ENCODE results near the gene ARHGEF16. TPM values are rescaled to one million over a fixed set of nuclear protein-coding genes. Genes with fewer than 3 reads are reported as not detected.

ARHGEF16 gene
- total RNA-seq, 3 donors from 2014 or later: 0.80 to 16.2 (median 15.1) TPM

DNA sequence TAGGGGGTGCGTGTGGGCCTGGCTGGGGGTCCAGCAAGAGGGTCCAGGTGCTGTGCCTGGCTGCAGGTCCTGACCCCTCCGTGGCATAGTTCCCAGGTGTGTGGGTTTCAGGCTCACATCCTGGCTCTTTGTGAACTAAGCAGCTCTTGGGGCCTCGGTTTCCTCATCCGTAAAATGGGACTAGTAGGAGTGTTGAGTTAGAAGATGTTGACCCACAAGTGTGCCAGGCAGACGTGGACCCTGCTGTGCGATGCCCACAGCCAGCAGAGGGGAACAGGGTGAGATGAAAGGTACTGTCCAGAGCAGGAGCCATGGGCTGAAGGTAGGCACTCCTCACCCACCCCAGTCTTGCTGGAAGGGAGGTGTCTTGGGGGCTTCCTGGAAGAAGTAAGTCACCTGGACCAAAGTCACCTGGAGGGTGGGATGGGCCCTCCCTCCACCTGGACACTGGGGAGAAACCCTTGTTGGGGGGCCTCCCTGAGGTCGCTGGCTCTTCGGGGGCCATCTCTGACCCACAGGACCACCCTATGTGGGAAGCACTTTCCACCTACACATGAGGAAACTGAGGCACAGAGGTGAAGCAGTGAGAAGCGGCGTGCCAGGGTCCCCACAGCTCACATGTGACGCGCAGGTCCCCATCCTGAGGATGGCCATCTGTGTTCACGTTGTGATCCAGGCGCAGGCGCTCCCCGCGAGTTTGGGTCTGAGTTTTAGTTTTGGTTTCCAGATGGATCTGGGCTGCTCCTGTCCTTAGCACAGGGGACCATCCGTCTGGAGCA, 1.4 kb downstream of the ARHGEF16 start:
- Histone ChIP-seq H3K9me3 (no peaks in the 10 kb centered on the region), H3K36me3 (no peaks in the 10 kb centered on the region), H3K4me1 (peaks cover 0 to 11% of the 10 kb centered on the region in 2 donors), H3K27me3 (peaks cover 0 to 19% of the 10 kb centered on the region in 2 donors), H3K27ac (peak overlapping the region in 1 of 2 donors; percentile 61), H3K4me3 (no peak overlapping the region)
- DNase-seq (ENCODE audit: low spot score in 2 of 2): no peak
- intact Hi-C loops (cut with DNase I; ENCODE audit: low total_unique reads): no loop called here
- no peak for TF ChIP-seq POLR2A (IDR thresholded peaks at IDR 0.05)
- TF ChIP-seq POLR2AphosphoS5 (IDR thresholded peaks at IDR 0.05): no peak
- TF ChIP-seq, protein P1, sequence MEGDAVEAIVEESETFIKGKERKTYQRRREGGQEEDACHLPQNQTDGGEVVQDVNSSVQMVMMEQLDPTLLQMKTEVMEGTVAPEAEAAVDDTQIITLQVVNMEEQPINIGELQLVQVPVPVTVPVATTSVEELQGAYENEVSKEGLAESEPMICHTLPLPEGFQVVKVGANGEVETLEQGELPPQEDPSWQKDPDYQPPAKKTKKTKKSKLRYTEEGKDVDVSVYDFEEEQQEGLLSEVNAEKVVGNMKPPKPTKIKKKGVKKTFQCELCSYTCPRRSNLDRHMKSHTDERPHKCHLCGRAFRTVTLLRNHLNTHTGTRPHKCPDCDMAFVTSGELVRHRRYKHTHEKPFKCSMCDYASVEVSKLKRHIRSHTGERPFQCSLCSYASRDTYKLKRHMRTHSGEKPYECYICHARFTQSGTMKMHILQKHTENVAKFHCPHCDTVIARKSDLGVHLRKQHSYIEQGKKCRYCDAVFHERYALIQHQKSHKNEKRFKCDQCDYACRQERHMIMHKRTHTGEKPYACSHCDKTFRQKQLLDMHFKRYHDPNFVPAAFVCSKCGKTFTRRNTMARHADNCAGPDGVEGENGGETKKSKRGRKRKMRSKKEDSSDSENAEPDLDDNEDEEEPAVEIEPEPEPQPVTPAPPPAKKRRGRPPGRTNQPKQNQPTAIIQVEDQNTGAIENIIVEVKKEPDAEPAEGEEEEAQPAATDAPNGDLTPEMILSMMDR (IDR thresholded peaks at IDR 0.05): no peak

DNA sequence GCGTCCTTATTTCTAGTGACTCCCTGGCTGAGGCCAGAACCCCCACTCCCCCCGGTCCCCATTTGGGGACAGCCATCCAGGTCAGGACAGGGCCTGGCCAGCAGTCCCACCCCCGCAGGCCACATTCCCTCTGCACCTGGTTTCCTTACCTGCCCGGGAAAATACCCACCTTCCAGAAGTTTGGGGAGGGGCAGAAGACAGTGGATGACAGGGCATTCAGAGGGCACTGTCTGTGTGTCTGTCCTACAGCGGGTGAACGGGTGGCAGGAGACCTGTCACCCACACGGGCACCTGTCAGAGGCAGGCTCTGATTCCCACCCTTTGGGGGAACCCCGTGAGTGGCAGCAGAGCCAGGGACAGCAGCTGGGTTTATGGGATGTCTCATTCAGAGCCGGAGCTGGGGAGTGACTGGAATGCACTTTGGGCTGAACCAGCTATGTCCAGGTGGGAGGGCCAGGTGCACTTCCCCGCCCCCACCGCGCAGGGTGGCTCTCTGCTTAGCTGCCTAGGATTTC, 2.0 kb downstream of the ARHGEF16 start:
- H3K4me3 ChIP-seq: no peak overlapping the region
- peaks cover 0 to 15% of the 10 kb centered on the region in 2 donors for H3K27me3 ChIP-seq
- TF ChIP-seq, protein P1 (IDR thresholded peaks at IDR 0.05): no peak
- TF ChIP-seq POLR2AphosphoS5 (IDR thresholded peaks at IDR 0.05): no peak
- no peak for TF ChIP-seq POLR2A (IDR thresholded peaks at IDR 0.05)
- H3K27ac ChIP-seq: peak overlapping the region in 1 of 2 donors; percentile 55
- no peaks in the 10 kb centered on the region for H3K36me3 ChIP-seq
- intact Hi-C loops (cut with DNase I; ENCODE audit: low total_unique reads): no loop called here
- DNase-seq (ENCODE audit: low spot score in 2 of 2): no peak
- no peaks in the 10 kb centered on the region for H3K9me3 ChIP-seq
- peaks cover 0 to 11% of the 10 kb centered on the region in 2 donors for H3K4me1 ChIP-seq

DNA sequence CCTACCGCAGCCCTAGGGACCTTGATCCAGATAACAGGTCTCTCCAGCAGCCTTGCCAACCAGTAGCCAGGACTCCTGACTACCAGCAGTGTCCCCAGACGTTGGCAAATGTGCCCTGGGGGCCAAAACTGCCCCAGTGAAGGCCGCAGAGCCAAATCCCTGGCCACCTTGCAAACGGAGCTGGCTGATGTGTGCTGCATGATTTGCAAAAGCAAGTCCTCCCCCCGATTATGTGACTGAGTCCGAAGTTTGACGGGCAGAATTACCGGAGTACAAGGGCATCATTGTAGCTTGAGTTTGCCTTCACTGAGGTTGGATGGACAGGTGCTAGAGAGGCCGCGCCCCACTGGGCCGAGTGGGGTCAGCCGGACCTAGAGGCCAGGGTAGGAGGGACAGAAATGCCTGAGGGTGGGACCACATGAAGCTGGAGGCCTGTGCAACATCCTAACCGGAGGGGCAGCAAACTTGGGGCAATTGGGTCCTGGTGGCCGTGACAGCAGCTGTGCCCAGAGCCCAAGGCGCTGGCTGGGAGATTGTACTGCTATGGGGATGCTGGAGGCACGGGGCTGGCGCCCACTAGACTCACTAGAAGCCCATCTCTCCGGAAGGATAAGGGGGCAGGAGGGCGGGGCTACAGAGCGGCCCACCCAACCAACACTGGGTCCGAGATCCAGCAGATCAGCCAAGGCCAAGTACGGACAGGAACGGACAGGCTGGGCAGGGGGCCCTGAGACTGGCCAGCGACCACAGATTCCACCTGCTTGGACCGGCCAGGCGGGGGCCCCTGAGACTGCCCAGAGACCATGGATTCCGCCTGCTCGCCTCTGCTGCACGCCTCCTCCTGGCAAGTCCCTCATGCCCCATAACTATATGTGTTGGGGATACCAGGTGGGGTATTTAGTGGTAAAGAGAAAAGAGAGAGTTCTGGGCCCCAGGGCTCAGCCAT, 2.8 kb downstream of the ARHGEF16 start:
- intact Hi-C loops (cut with DNase I; ENCODE audit: low total_unique reads): no loop called here
- no peaks in the 10 kb centered on the region for H3K9me3 ChIP-seq
- peak overlapping the region; percentile 40 to 55 for H3K27ac ChIP-seq
- peaks cover 0 to 11% of the 10 kb centered on the region in 2 donors for H3K4me1 ChIP-seq
- TF ChIP-seq, protein P1 (IDR thresholded peaks at IDR 0.05): no peak
- no peak for TF ChIP-seq POLR2AphosphoS5 (IDR thresholded peaks at IDR 0.05)
- TF ChIP-seq POLR2A (IDR thresholded peaks at IDR 0.05): no peak
- no peaks in the 10 kb centered on the region for H3K36me3 ChIP-seq
- peaks cover 0 to 7% of the 10 kb centered on the region in 2 donors for H3K27me3 ChIP-seq
- no peak overlapping the region for H3K4me3 ChIP-seq
- no peak for DNase-seq (ENCODE audit: low spot score in 2 of 2)

DNA sequence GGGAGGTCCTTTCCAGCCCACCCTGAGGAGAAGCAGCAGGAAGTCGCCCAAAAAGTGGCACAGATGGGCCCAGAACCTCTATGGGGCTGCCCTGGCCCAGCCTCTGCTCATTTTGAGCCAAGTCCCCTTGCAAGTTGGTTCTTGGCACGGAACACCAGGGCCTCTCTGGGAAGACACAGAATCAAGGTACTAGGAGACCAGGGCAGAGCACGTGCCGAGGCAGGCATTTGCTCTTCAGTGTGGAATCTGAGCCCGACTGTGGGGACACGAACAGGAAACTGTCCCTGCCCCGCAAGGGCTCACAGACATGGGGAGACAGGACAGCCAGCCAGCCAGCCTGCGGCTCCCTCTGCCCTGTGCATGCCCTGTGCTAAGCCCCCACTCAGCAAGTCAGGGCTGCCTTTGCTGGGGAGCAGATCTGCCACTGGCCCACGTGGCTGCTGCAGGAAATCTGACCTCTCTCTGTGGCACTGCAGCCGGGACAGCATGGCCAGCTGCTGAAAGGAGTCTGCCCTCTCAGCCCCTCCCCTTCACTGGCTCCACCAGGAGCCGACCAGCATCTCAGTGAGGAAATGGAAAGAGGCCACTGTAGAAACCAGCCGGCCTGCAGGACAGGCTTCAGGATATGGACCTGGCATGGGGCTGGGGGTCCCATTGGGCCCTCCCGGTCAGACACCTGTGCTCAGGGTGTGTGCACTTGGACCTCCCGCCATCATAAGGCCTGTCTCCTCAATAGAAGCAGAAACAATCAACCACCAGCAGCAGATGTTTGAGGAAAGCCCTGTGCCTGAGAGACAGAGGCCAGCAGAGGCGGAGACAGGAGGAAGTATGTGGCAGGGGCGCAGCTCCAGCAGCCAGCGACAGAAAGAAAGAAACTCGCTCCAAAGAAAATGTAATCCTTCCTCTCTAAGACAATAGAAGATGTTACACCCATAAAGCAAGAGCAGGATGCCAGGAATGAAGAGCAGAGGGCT, 3.7 kb downstream of the ARHGEF16 start:
- DNase-seq (ENCODE audit: low spot score in 2 of 2): no peak
- TF ChIP-seq, protein P1 (IDR thresholded peaks at IDR 0.05): no peak
- TF ChIP-seq POLR2AphosphoS5 (IDR thresholded peaks at IDR 0.05) (no peak), POLR2A (IDR thresholded peaks at IDR 0.05) (no peak)
- Histone ChIP-seq H3K27ac (peak overlapping the region; percentile 32 to 40), H3K27me3 (no peaks in the 10 kb centered on the region), H3K9me3 (no peaks in the 10 kb centered on the region), H3K4me1 (peaks cover 0 to 11% of the 10 kb centered on the region in 2 donors), H3K4me3 (no peak overlapping the region), H3K36me3 (no peaks in the 10 kb centered on the region)
- intact Hi-C loops (cut with DNase I; ENCODE audit: low total_unique reads): no loop called here

Data from breast epithelium (tissue), 4 donors.